GM12878 (cell line): ENCODE measurements around the gene GMDS. TPM values are rescaled to one million over a fixed set of nuclear protein-coding genes. Genes with fewer than 3 reads are reported as not detected.

Source experiments
- ATAC-seq: fragments of 200-7000 bp; cut with Tn5 transposase; 3 replicates; pipeline ENCODE4 v1.9.1; 2020; ENCODE audit warnings: mild to moderate bottlenecking, moderate library complexity
- BruUV-seq: library from RNA; stranded (reverse); fragments of 400-500 nt; replicated peaks from 2 replicates; lab custom pipeline; 2021; lab: Mats Ljungman, UMichigan
- CTCF ChIA-PET: fragments of 300-600 bp; sonication (Branson Sonifier 250); formaldehyde crosslinking; extraction: SDS; loops from one replicate; lab custom pipeline; 2021; ENCODE audit warnings: inconsistent platforms; lab: Yijun Ruan, JAX
- POLR2A ChIA-PET: fragments of 350-600 bp; formaldehyde crosslinking; extraction: SDS; loops from one replicate; lab custom pipeline; 2021; ENCODE audit warnings: inconsistent platforms; lab: Charles Lee
- RAD21 ChIA-PET: fragments of 300-600 bp; sonication (Branson Sonifier 250); formaldehyde crosslinking; loops from one replicate; lab custom pipeline; 2023; ENCODE audit warnings: antibody characterized with exemption; ENCODE audit not compliant: unreplicated experiment; lab: Charles Lee
- SMC1A ChIA-PET: fragments of 300-600 bp; sonication (Branson Sonifier 250); formaldehyde crosslinking; loops from one replicate; lab custom pipeline; 2023; ENCODE audit not compliant: unreplicated experiment, uncharacterized antibody; lab: Charles Lee
- DNase-seq: peaks from one replicate; pipeline ENCODE4 v3.0.0-alpha.2; 2011; ENCODE audit warnings: low read depth, low spot score
- FAIRE-seq: peaks from 3 replicates; lab custom pipeline; 2011; peaks lifted over from hg19 to GRCh38; lab: Jason Lieb, UNC
- H2AFZ ChIP-seq: 2 replicates; pipeline ENCODE4 v1.6.0; 2011; ENCODE audit warnings: low read depth, low read length, control low read depth; ENCODE audit not compliant: control insufficient read depth
- H3K27ac ChIP-seq: 2 replicates; pipeline ENCODE4 v1.5.1; 2011; ENCODE audit warnings: control low read depth; ENCODE audit not compliant: control insufficient read depth, insufficient read depth
- H3K27me3 ChIP-seq, 2 experiments: replicated peaks in 1 of 2; 2 replicates each; pipeline versions ENCODE4 v1.6.0 to v1.6.1; 2011; ENCODE audit warnings: low read length in 1 of 2; ENCODE audit not compliant: control insufficient read depth in 2 of 2, insufficient read depth in 2 of 2
- H3K36me3 ChIP-seq, 2 experiments: 2 replicates each; pipeline ENCODE4 v1.5.1; 2011; ENCODE audit warnings: low read length in 1 of 2; ENCODE audit not compliant: control insufficient read depth in 2 of 2, insufficient read depth in 2 of 2
- H3K4me1 ChIP-seq: 2 replicates; pipeline ENCODE4 v1.6.1; 2011; ENCODE audit warnings: mild to moderate bottlenecking, low read length, moderate library complexity, mixed read lengths; ENCODE audit not compliant: control insufficient read depth, insufficient read depth
- H3K4me2 ChIP-seq: 2 replicates; pipeline ENCODE4 v1.6.0; 2011; ENCODE audit warnings: control low read depth; ENCODE audit not compliant: control insufficient read depth, insufficient read depth
- H3K4me3 ChIP-seq: fragments of 200-600 bp; sonication (generic); 2 replicates; pipeline ENCODE4 v1.5.1; 2016
- H3K79me2 ChIP-seq: 2 replicates; pipeline ENCODE4 v1.6.0; 2011; ENCODE audit warnings: low read length; ENCODE audit not compliant: control insufficient read depth, insufficient read depth
- H3K9ac ChIP-seq: 2 replicates; pipeline ENCODE4 v1.8.0; 2011; ENCODE audit warnings: low read length, control low read depth, mixed read lengths; ENCODE audit not compliant: control insufficient read depth, insufficient read depth
- H3K9me3 ChIP-seq: replicated peaks from 3 replicates; pipeline ENCODE4 v1.5.1; 2011; ENCODE audit warnings: mild to moderate bottlenecking, low read length; ENCODE audit not compliant: control insufficient read depth, insufficient read depth
- H4K20me1 ChIP-seq: 2 replicates; pipeline ENCODE4 v1.6.0; 2011; ENCODE audit not compliant: control insufficient read depth, insufficient read depth
- CBX3 ChIP-seq: fragments of 200-600 bp; sonication (generic); IDR thresholded peaks from 2 replicates; pipeline ENCODE4 v1.6.1; 2016; ENCODE audit warnings: low read depth, borderline replicate concordance
- CBX5 ChIP-seq: sonication (generic); IDR thresholded peaks from 2 replicates; pipeline ENCODE4 v1.6.1; 2016; ENCODE audit warnings: low read depth, moderate library complexity, mild to moderate bottlenecking, inconsistent platforms
- CREM ChIP-seq: IDR thresholded peaks from 2 replicates; pipeline ENCODE4 v1.6.1; 2014; ENCODE audit warnings: antibody characterized with exemption, low read depth
- FOXK2 ChIP-seq: fragments of 450-650 bp; IDR thresholded peaks from 2 replicates; pipeline ENCODE4 v1.6.1; 2017; ENCODE audit warnings: mild to moderate bottlenecking, moderate library complexity
- HDAC6 ChIP-seq: fragments of 200-600 bp; sonication (generic); IDR thresholded peaks from one replicate; pipeline ENCODE4 v1.8.0; 2017; ENCODE audit warnings: antibody characterized with exemption; ENCODE audit not compliant: unreplicated experiment
- HDGF ChIP-seq: fragments of 450-650 bp; IDR thresholded peaks from 2 replicates; pipeline ENCODE4 v1.6.1; 2016; ENCODE audit warnings: antibody characterized with exemption
- IKZF1 ChIP-seq: fragments of 450-650 bp; conservative IDR thresholded peaks from 2 replicates; pipeline ENCODE4 v1.6.1; 2017; ENCODE audit warnings: antibody characterized with exemption, mild to moderate bottlenecking
- MTA2 ChIP-seq: fragments of 450-650 bp; IDR thresholded peaks from 2 replicates; pipeline ENCODE4 v1.6.1; 2016; ENCODE audit warnings: low read depth, mild to moderate bottlenecking, moderate library complexity
- SKIL ChIP-seq: fragments of 450-650 bp; IDR thresholded peaks from 2 replicates; pipeline ENCODE4 v1.6.1; 2017; ENCODE audit warnings: mild to moderate bottlenecking, low read depth, inconsistent platforms; ENCODE audit not compliant: poor library complexity, severe bottlenecking
- TAF1 ChIP-seq: IDR thresholded peaks from 2 replicates; pipeline ENCODE4 v1.6.1; 2011; ENCODE audit warnings: mild to moderate bottlenecking, low read depth, low read length, borderline replicate concordance
- YY1 ChIP-seq: IDR thresholded peaks from 2 replicates; pipeline ENCODE4 v1.6.1; 2011; ENCODE audit warnings: low read depth, mild to moderate bottlenecking, low read length
- WGBS: methylation state at CpG from one replicate; pipeline ENCODE4 v1.1.6; 2016; ENCODE audit warnings: low lambda C conversion rate; ENCODE audit not compliant: insufficient replicate concordance, insufficient coverage; ENCODE audit errors: missing lambda C conversion rate; 5-methylcytosine and 5-hydroxymethylcytosine counted together
- in situ Hi-C: fragments of 300-500 bp; cut with MboI; formaldehyde crosslinking; loops from 9 replicates; pipeline ENCODE4 v1.14.3; 2018; ENCODE audit warnings: mixed read lengths
- intact Hi-C: fragments of 100-400 bp; cut with micrococcal nuclease; formaldehyde crosslinking; loops from one replicate; pipeline ENCODE4 v1.14.2; 2022; ENCODE audit not compliant: unreplicated experiment
- polyA plus RNA-seq, 11 experiments: library from polyadenylated mRNA; depleted of rRNA in 4 of 11; unstranded in 6 of 11; stranded (reverse) in 5 of 11; fragments of >200 nt; fragmentation: Nextera tagmentation in 4 of 11; fragmentation: Illumina TruSeq in 1 of 11; extraction: Ambion mirVana in 4 of 11; extraction: Trizol in 1 of 11; gene quantifications; 1 replicate in 1 of 11; 2 replicates in 10 of 11; pipeline versions ENCODE4 v1.2.1 to v1.2.3, GENCODE V29; 2011 to 2016; ENCODE audit warnings: inconsistent platforms in 2 of 11, missing spikeins in 2 of 11, low read depth in 1 of 11
- total RNA-seq, 4 experiments: library from RNA; depleted of rRNA in 3 of 4; stranded (reverse); fragments of >200 nt in 3 of 4; fragmentation: Illumina TruSeq in 1 of 4; extraction: Trizol in 1 of 4; gene quantifications; 2 replicates each; pipeline versions ENCODE4 v1.2.1 to v1.2.3, GENCODE V29; 2013 to 2021
- TF ChIP-seq, protein P1 (sequence below): IDR thresholded peaks from 2 replicates; pipeline ENCODE4 v1.6.1; 2011; ENCODE audit warnings: low read depth, mild to moderate bottlenecking, low read length, moderate library complexity, borderline replicate concordance; ENCODE audit errors: extremely low read depth

GMDS gene
- total and polyA plus RNA-seq, 10 of the 15 experiments (the other 5 are each of a cell fraction or from before 2014, with no cell fraction given), result 0.61 to 53.8 (median 29.3) TPM

GRCh38 chr6:1645466-1646185 is 599.8 kb downstream of the GMDS start:
- no peaks in the 10 kb centered on the region for H3K4me1 ChIP-seq
- SMC1A ChIA-PET, result no interaction called here
- BruUV-seq, result no TSS peak
- no peak for DNase-seq
- 82% methylated on average over 14 of the region's 14 CpGs for WGBS
- H3K36me3 ChIP-seq, result no peaks in the 10 kb centered on the region
- in situ Hi-C loops, result no loop called here
- no peak overlapping the region for H3K27ac ChIP-seq
- no peak overlapping the region for H3K4me3 ChIP-seq
- H3K27me3 ChIP-seq, result no peaks in the 10 kb centered on the region
- no peak overlapping the region for H3K4me2 ChIP-seq
- RAD21 ChIA-PET, result no interaction called here
- no peak for ATAC-seq
- no peaks in the 10 kb centered on the region for H3K9me3 ChIP-seq
- no peak for TF ChIP-seq MTA2
- no peak for TF ChIP-seq FOXK2
- TF ChIP-seq CREM, result no peak
- no peak for TF ChIP-seq TAF1
- TF ChIP-seq YY1, result no peak
- no peak for TF ChIP-seq HDAC6
- no peak for TF ChIP-seq IKZF1
- TF ChIP-seq, protein P1, sequence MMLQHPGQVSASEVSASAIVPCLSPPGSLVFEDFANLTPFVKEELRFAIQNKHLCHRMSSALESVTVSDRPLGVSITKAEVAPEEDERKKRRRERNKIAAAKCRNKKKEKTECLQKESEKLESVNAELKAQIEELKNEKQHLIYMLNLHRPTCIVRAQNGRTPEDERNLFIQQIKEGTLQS, result no peak
- TF ChIP-seq CBX3, result no peak
- TF ChIP-seq CBX5, result no peak
- TF ChIP-seq SKIL, result no peak
- no peak for TF ChIP-seq HDGF
- H4K20me1 ChIP-seq, result no peaks in the 10 kb centered on the region
- H3K79me2 ChIP-seq, result no peaks in the 10 kb centered on the region
- CTCF ChIA-PET, result no interaction called here
- no peak overlapping the region for H2AFZ ChIP-seq
- intact Hi-C loops, result no loop called here
- no peak overlapping the region for H3K9ac ChIP-seq
- POLR2A ChIA-PET, result interaction anchor here (0.6 kb wide), 1 partner anchor 547 kb away, joined by 4 read pairs; no protein-coding TSS in a partner anchor
- FAIRE-seq, result no peak
